HG03460 (cell line): ENCODE data around the gene MAP4K1.
"Not testable (repeated sequence)": the region's sequence is repeated elsewhere in the genome, so short reads cannot be mapped to it uniquely, and the experiment has no call there.

Source experiments
- ATAC-seq: cut with Tn5 transposase; IDR thresholded peaks from one replicate; pipeline ENCODE4 v1.9.1; 2021; ENCODE audit not compliant: unreplicated experiment

Gene MAP4K1

DNA sequence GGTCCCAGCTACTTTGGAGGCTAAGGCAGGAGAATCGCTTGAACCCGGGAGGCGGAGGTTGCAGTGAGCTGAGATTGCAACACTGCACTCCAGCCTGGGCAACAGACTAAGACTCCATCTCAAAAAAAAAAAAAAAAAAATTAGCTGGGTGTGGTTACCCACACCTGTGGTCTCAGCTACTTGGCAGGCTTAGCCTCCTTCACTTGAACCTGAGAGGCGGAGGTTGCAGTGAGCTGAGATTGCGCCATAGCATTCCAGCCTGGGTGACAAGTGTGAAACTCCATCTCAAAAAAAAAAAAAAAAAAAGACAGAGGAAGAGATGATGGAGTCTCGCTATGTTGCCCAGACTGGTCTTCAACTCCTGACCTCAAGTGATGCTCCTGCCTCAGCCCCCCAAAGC lies 38.4 kb downstream of the MAP4K1 start:
- ATAC-seq = not testable (repeated sequence)

DNA sequence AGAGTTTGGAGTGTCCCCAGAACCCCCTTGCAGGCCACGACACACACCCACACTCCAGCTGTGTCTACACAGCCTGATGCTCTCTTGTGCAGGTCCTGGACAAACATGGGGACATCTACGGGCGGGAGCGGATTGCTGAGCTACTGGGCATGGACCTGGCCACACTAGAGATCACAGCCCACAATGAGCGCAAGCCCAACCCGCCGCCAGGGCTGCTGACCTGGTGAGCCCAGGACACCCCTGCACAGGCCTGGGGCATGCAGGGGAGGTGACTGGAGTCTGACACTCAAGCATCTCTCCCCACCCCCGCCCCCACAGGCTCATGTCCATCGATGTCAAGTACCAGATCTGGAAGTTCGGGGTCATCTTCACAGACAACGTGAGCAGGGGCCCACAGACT lies 39.9 kb downstream of the MAP4K1 start:
- no peak for ATAC-seq

DNA sequence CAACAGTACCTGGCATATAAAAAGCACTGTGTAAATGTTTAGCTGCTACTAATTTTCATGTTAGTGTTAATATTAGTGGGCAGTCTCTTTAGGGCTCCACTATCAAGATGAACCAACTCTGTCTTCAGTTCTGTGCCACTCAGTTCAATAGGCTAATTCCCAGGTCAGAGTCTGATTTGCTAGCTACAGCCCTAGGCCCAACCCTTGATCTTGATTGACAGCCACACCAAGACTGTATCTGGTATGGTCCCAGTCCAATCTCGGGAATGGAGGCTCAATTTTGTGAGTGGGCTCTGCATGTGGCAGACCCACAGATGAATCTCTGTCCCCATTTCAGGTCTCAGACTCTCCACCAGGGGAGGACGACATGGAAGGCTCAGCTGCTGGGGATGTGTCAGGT lies 46.1 kb downstream of the MAP4K1 start:
- ATAC-seq = no peak

DNA sequence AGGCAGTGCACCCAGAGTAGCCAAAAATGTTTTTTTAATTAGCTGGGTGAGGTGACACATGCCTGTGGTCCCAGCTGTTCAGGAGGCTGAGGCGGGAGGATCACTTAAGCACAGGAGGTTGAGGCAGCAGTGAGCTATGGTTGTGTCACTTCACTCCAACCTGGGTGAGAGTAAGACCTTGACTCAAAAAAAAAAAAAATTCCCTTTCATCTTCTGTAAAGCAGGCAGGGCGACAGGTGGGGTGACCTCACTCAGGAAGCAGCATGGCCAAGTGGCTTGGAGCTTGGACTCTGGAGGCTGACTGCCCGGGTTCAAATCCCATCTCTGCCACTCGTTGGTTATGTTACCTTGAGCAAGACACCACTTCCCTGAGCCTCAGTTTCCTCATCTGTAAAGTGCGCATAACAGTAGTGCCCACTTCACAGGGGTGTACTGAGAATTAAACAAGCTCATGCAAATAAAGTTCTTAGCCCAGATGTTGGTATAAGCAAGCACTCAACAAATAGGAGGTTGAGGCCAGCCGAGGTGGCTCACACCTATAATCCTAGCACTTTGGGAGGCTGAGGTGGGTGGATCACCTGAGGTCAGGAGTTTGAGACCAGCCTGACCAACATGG lies 48.3 kb downstream of the MAP4K1 start:
- no peak for ATAC-seq

DNA sequence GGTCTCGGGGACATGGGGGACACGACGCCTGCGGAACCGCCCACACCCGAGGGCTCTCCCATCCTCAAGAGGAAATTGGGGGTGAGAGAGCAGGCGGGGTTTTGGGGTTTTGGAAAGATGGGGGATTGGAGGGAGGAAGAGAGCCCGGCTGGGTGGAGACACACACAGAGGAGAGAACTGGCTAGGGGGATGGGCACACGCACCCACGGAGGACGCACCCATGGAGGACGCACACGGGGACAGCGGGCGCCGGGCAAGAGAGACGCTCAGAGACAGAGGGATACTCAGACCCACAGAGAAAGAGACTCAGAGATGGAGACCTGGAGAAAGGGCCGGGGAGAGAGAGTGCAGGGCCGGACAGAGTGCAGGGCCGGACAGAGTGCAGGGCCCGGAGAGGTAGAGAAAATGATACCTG lies 52.1 kb downstream of the MAP4K1 start:
- no peak for ATAC-seq

DNA sequence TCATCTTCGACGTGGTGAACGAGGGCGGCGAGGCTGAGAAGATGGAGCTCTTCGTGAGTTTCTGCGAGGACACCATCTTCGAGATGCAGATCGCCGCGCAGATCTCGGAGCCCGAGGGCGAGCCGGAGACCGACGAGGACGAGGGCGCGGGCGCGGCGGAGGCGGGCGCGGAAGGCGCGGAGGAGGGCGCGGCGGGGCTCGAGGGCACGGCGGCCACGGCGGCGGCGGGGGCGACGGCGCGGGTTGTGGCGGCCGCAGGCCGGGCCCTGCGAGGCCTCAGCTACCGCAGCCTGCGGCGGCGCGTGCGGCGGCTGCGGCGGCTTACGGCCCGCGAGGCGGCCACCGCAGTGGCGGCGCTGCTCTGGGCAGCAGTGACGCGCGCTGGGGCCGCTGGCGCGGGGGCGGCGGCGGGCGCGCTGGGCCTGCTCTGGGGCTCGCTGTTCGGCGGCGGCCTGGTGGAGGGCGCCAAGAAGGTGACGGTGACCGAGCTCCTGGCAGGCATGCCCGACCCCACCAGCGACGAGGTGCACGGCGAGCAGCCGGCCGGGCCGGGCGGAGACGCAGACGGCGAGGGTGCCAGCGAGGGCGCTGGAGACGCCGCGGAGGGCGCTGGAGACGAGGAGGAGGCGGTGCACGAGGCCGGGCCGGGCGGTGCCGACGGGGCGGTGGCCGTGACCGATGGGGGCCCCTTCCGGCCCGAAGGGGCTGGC lies 52.6 kb downstream of the MAP4K1 start:
- no peak for ATAC-seq

DNA sequence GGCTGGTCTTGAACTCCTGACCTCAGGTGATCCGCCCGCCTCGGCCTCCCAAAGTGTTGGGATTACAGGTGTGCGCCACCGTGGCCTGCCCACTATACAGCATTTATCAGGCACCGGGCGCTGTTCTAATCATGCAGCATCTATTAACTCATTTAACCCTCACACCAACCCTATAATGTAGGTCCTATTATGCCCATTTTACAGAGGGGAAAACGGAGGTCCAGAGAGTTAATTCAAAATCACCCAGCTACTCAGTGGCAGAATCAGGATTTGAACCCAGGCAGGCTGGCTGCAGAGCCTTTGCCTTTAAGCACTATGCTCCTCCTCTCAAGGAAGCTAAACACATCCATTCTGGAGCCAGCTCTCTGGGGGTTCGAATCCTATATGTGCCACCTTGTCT lies 54.3 kb downstream of the MAP4K1 start:
- no peak for ATAC-seq

DNA sequence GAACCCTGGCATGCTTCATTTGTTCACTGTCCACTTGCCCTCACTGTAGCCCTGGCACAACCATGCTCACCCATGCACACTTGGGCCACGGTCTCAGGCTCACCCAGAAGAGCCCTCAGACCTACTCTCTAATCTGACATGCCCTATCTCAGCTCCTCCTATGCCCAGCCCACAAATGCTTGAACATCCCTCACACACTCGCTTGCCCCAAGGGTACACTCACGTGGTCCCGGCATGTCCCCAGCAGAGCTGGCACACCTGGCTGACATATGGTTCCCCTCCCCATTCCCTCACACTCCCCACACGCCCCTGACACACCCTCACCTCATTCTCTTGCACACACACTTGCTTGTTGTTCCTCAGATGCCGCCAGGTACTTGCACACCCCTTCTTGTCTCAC lies 55.7 kb downstream of the MAP4K1 start:
- ATAC-seq = no peak

DNA sequence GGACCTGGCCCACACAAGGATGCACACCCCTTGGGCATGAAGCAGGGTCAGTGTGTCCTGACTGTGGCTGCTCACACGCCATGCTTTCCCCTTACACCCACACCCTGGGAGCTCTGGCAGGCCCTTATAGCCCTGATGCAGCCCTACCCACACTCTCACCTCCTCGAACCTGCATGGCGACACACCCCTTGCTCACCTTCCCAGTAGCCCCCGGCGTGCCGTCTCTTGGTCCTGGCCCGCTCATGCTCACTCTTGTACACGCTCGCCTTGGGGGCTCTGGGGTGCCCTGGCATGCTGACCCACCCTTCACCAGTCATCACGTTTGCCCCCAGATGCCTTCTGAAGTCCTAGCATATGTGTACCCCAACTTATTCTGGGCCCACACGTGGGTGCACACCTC lies 56.1 kb downstream of the MAP4K1 start:
- ATAC-seq = no peak

DNA sequence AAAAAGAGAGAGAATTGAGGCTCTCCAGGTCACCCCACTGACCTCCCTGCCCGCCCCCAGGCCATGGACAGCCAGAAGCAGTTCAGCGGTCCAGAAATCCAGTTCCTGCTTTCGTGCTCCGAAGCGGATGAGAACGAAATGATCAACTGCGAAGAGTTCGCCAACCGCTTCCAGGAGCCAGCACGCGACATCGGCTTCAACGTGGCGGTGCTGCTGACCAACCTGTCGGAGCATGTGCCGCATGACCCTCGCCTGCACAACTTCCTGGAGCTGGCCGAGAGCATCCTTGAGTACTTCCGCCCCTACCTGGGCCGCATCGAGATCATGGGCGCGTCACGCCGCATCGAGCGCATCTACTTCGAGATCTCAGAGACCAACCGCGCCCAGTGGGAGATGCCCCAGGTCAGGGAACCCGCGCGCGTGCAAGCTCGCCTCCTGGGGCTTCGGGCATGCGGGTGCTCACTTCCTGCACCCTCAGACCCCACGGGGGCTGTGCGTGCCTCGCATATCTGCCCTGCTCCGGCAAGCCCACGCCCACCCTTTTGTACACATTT lies 56.6 kb downstream of the MAP4K1 start:
- ATAC-seq = no peak

DNA sequence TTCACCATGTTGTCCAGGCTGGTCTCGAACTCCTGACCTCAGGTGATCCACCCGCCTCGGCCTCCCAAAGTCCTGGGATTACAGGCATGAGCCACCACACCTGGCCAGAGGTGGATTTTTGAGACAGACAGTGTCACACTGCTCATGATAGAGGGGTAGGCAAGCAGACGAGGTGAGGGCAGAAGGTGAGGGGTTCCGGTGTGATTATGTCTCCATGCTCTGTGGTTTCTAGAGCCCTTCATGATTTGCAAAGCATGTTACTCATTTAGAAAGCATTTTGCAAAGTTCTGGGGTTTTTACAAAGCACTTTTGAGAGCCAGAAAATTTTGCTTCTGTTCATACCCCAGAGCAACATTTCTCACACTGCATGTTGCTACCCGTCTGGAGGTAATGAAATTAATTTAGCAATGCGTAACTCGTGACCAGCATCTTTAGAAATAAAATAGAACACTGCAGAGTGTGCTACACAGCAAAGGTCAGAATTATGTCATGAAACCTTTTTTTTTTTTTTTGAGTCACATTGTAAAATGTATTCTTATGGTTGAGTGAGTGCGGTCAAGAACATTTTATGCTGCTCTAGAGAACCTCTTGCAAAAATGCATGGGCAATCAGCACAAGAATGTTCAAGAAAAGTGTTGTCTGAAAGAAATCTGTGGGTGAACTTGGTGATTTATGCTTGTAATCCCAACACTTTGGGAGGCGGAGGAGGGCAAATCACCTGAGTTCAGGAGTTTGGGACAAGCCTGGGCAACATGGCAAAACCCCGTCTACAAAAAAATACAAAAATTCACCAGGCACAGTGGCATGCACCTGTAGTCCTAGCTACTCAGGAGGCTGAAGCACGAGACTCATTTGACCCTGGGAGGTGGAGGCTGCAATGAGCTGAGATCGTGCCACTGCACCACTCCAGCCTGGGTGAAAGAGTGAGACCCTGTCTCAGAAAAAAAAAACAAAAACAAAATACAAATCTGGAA lies 58.0 kb downstream of the MAP4K1 start:
- ATAC-seq = peak; percentile 64

DNA sequence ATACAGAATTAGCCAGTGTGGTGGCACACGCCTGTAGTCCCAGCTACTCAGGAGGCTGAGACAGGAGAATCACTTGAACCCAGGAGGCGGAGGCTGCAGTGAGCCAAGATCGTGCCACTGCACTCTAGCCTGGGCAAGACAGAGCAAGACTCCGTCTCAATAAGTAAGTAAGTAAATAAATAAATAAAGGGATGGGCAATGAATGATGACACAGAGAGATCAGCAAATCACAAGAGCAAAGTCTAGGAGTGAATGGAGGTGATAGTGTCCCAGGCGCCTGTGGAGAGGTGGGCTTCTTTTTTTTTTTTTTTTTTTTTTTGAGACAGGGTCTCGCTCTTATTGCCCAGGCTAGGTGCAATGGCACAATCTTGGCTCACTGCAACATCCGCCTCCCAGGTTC lies 58.8 kb downstream of the MAP4K1 start:
- not testable (repeated sequence) for ATAC-seq

DNA sequence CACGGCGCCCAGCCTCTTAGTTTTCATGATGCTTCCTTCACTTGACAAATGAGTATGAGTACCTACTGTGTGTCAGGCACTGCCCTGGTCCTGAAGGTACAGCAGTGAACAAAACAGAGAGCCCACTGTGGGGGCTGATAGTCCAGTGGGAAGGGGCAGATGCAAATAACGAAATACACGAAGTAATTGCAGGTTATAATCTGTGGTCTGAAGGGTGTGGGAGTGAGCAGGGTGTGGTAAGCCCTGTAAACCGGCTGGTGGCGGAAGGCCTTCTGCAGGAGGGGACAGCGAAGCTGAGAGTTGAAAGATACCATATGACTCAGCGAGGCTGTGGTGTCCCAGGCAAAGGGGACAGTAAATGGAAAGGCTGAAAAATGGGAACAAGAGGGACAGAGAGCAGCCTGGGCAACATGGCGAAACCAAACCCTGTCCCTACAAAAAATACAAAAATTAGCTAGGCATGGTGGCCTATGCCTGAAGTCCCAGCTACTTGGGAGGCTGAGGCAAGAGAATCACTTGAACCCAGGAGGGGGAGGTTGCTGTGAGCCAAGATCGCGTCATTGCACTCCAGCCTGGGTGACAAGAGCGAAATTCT lies 60.5 kb downstream of the MAP4K1 start:
- peak; percentile 40 for ATAC-seq

DNA sequence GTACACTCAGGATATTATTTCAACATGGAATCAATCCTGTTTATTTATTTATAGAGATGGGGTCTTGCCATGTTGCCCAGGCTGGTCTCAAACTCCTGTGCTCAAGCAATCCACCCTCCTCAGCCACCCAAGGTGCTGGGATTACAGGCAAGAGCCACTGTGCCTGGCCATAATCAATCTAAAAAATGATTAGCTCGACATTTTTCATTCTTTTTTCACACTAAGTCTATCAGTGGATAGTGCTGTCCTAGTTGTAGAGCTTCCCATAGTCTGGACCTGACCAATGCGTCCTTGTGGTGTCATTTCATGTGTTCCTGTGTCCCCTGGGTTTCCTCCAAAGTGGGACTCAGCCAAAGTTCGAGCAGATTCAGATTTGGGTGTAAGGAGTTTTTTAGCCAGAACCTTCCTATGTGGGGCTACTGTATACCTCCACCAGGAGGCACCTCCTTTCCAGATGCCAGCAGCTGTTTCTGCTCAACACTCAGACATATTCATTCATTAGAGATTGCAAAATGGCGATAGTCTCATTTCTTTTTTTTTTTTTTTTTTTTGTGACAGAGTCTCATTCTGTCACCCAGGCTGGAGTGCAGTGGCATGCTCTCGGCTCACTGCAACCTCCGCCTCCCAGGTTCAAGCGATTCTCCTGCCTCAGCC lies 61.1 kb downstream of the MAP4K1 start:
- ATAC-seq = no peak

DNA sequence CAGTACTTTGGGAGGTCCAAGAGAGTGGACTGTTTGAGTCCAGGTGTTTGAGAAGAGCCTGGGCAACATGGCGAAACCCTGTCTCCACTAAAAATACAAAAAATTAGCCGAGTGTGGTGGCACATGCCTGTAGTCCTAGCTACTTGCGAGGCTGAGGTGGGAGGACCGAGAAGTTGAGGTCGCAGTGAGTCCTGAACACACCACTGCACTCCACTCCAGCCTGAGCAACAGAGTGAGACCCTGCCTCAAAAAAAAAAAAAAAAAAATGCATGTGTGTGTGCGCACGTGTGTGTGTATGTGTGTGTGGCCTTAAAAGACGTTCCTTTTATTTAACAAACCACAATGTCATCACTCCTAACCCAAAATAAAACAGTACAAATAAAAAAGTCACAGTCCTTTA lies 62.6 kb downstream of the MAP4K1 start:
- ATAC-seq = no peak

DNA sequence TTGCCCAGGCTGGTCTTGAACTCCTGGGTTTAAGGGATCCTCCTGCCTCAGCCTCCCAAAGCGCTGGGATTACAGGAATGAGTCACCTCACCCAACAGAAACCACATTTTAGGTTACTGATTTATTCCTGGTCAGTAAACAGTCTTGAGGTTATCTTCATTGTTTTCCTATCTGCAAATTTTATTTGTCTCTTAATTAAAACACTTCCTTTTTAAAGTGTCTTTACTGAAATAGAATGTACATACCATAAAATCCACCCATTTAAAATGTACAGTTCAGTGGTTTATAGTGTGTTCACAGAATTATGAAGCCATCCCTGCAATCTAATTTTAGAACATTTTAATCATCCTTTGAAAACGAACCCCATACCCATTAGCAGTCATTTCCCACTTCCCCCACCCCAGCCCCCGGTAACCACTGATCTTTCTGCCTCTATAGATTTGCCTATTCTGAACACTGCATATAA lies 63.0 kb downstream of the MAP4K1 start:
- ATAC-seq = no peak

DNA sequence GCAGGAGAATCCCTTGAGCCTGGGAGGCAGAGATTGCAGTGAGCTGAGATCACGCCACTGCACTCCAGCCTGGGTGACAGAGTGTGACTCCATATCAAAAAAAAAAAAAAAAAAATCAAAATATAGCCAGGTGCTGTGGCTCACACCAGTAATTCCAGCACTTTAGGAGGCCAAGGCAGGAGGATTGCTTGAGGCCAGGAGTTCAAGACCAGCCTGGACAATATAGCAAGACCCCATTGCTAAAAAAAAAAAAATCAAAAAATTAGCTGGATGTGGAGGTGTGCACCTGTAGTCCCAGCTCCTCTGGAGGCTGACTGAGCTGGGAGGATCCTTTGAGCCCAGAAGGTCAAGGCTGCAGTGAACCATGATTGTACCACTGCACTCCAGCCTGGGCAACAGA lies 64.5 kb downstream of the MAP4K1 start:
- not testable (repeated sequence) for ATAC-seq

DNA sequence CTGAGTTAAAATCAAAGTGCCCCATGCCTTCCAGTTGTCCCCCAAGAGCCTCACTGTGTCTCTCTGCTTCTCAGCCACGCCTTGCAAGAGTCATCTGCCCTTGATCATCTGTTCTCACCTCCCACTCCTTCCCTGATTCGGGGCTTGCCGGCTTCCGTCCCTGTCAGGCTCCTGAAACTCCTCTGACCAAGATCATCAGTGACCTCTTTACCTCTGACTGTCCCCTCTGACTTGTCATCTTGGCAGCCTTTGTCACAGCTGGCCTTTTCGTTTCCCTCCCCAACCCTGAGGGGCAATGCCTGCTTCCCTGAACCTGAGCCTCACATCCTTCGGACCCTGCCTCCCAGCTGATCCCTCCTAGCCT lies 66.3 kb downstream of the MAP4K1 start:
- ATAC-seq = no peak

DNA sequence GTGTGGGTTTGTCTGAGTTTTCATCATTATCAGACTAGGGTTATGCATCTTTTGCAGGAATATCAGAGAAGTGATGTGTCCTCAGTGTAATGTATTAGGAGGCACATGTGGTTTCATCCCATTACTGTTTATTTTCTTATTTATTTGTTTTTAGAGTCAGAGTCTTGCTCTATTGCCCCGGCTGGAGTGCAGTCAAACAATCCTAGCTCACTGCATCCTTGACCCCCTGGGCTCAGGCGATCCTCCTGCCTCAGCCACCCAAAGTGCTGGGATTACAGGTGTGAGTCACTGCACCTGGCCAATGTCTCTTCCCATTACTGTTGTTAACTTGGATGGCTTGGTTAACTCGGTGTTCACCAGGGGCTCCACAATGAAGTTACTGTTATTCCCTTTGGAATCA lies 67.4 kb downstream of the MAP4K1 start:
- ATAC-seq = no peak

DNA sequence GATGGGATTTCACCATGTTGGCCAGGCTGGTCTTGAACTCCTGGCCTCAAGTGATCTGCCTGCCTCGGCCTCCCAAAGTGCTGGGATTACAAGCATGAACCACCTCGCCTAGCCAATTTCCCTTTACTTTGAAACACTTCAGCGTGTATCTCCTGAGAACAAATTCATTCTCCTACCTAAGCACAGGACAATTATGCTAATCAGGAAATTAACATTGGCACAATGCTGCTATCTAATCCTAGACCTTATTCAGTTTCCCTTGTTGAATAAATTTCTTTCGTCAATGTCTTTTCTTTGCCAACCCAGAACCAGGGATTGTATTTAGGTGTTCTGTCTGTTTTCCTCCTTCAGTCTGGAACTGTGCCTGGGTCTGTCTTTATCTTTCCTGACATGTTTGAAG lies 67.8 kb downstream of the MAP4K1 start:
- no peak for ATAC-seq

DNA sequence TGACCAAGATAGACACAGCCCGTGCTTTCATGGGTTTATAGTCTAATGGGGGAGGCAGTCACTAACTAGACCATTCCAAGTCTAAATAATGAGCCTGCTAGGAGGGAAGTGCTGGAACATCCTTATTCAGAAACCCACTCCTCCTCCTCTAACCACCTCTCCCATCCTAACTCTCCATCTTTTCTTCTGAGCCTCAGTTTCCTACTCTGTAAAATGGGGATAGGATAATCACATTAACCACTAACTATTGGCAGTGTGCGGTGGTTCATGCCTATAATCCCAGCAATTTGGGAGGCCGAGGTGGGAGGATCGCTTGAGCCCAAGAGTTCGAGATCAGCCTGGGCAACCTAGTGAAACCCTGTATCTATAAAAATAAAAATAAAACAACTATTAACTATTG lies 68.7 kb downstream of the MAP4K1 start:
- ATAC-seq = no peak
